HG02981 (cell line): Measurements from ENCODE around the gene PSMD6.

Source experiments
- ATAC-seq: cut with Tn5 transposase; IDR thresholded peaks from one replicate; pipeline ENCODE4 v1.9.1; 2021; ENCODE audit warnings: mild to moderate bottlenecking, moderate library complexity; ENCODE audit not compliant: unreplicated experiment

Gene PSMD6

GRCh38 chr3:64023187-64023860 lies at the start of gene PSMD6:
TSS of gene PSMD6 (minus strand) at chr3:64023494. CDS start at chr3:64023419, 75 bp downstream.
- peak; percentile 95 for ATAC-seq

- ATAC-seq, result no peak
These were observed 48.8 kb upstream of the PSMD6 start for GRCh38 chr3:64072126-64072525.

- no peak for ATAC-seq
These were observed 47.4 kb upstream of the PSMD6 start for GRCh38 chr3:64070704-64071103.

- no peak for ATAC-seq
These were observed 44.4 kb upstream of the PSMD6 start for GRCh38 chr3:64067506-64068346.

GRCh38 chr3:64064804-64065203 lies 41.5 kb upstream of the PSMD6 start:
- no peak for ATAC-seq

GRCh38 chr3:64063983-64064438 lies 40.7 kb upstream of the PSMD6 start:
- no peak for ATAC-seq

GRCh38 chr3:64063207-64063982 lies 40.1 kb upstream of the PSMD6 start:
- ATAC-seq, result no peak

- no peak for ATAC-seq
These were observed 38.3 kb upstream of the PSMD6 start for GRCh38 chr3:64061628-64062027.

- no peak for ATAC-seq
These were observed 36.3 kb upstream of the PSMD6 start for GRCh38 chr3:64059484-64060175.

GRCh38 chr3:64058566-64058965 lies 35.3 kb upstream of the PSMD6 start:
- ATAC-seq, result no peak

GRCh38 chr3:64057231-64057630 lies 33.9 kb upstream of the PSMD6 start:
- ATAC-seq, result no peak

- ATAC-seq, result no peak
These were observed 33.4 kb upstream of the PSMD6 start for GRCh38 chr3:64056606-64057180.

GRCh38 chr3:64055076-64055475 lies 31.8 kb upstream of the PSMD6 start:
- ATAC-seq, result no peak

- no peak for ATAC-seq
These were observed 31.2 kb upstream of the PSMD6 start for GRCh38 chr3:64054488-64054887.

GRCh38 chr3:64053581-64053980 lies 30.3 kb upstream of the PSMD6 start:
- ATAC-seq, result no peak

- no peak for ATAC-seq
These were observed 29.8 kb upstream of the PSMD6 start for GRCh38 chr3:64053117-64053516.

GRCh38 chr3:64049832-64050231 lies 26.5 kb upstream of the PSMD6 start:
- no peak for ATAC-seq

GRCh38 chr3:64049136-64049535 lies 25.8 kb upstream of the PSMD6 start:
- no peak for ATAC-seq

GRCh38 chr3:64048631-64049061 lies 25.4 kb upstream of the PSMD6 start:
- no peak for ATAC-seq

- no peak for ATAC-seq
These were observed 24.5 kb upstream of the PSMD6 start for GRCh38 chr3:64047787-64048186.
